ENCODE results near the gene UBALD1. TPM values are rescaled to one million over a fixed set of nuclear protein-coding genes. Genes with fewer than 3 reads are reported as not detected.
A peak's percentile ranks its signal among the peaks of the same experiment; 100 is the strongest.

The UBALD1 gene
- total and polyA plus RNA-seq, 8 donors, result 12.0 to 27.8 (median 19.8) TPM

DNA sequence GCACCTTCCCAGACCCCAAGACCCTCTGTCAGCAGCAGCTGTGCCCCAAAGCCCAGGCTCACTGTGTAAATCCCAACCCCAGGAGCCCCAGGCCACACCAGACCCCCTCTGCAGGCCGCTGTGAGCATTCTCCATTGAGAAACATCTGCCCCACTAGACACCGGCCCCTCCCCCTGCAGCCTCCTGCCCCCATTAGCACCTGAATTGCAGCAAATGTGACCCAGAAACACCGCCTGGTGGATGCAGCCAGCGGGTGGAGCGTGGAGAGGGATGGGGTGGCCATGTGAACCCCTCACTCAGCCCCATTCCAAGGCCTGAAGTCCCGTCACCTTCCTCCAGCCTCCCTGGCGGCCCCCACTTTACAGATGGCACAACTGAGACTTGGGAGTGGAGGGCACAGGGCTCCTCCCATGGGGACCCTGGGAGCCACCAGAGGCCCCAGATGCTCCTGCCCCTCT is 2.2 kb downstream of the UBALD1 start:
- no peaks in the 10 kb centered on the region for H3K9me3 ChIP-seq
- H3K27ac ChIP-seq, result no peak overlapping the region
- H3K36me3 ChIP-seq, result peaks cover 0 to 29% of the 10 kb centered on the region in 2 donors
- ATAC-seq (no peak), DNase-seq (no peak)
- TF ChIP-seq, protein P1, sequence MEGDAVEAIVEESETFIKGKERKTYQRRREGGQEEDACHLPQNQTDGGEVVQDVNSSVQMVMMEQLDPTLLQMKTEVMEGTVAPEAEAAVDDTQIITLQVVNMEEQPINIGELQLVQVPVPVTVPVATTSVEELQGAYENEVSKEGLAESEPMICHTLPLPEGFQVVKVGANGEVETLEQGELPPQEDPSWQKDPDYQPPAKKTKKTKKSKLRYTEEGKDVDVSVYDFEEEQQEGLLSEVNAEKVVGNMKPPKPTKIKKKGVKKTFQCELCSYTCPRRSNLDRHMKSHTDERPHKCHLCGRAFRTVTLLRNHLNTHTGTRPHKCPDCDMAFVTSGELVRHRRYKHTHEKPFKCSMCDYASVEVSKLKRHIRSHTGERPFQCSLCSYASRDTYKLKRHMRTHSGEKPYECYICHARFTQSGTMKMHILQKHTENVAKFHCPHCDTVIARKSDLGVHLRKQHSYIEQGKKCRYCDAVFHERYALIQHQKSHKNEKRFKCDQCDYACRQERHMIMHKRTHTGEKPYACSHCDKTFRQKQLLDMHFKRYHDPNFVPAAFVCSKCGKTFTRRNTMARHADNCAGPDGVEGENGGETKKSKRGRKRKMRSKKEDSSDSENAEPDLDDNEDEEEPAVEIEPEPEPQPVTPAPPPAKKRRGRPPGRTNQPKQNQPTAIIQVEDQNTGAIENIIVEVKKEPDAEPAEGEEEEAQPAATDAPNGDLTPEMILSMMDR (IDR thresholded peaks at IDR 0.05), result no peak
- peaks cover 28 to 55% of the 10 kb centered on the region in 2 donors for H3K4me1 ChIP-seq
- intact Hi-C loops (cut with DNase I), result no loop called here
- H3K27me3 ChIP-seq, result no peaks in the 10 kb centered on the region
- peak overlapping the region in 1 of 2 donors; percentile 93 for H3K4me3 ChIP-seq

DNA sequence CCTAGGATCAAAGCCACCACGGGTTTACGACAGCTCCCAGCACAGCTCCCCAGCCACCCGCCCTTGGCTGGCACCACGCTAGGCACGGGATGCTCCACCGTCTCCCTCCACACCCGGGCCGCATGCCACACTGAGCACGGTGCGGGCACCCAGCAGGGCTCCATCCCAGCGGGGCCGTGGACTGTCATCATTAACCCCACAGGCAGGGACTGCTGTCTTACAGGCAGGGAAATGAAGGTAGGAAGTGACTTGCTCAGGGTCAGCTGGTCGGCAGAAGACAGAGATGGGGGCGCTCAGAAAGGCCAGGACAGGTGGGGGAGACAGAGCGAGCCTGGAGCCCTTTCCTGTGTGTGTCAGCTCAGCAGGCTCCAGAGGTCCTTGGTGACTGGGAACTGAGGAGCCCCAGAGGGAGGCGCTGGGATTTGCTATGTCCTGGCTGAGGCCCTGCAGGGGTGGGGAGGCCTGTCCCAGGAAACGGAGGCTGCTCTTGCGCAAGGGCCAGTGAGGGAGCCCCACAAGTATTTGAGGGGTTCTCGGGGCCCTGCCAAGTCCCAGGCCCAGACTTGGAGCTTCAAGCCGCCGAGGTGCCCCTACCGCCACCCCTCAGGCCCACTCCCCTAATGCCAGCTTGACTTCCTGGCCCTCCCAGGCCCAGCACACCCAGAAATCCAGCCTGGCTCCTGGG is 3.2 kb downstream of the UBALD1 start:
- no peaks in the 10 kb centered on the region for H3K27me3 ChIP-seq
- H3K4me1 ChIP-seq, result peaks cover 28 to 44% of the 10 kb centered on the region in 2 donors
- TF ChIP-seq, protein P1 (IDR thresholded peaks at IDR 0.05), result no peak
- no peaks in the 10 kb centered on the region for H3K9me3 ChIP-seq
- intact Hi-C loops (cut with DNase I), result no loop called here
- no peak for ATAC-seq
- no peak overlapping the region for H3K27ac ChIP-seq
- peak in 1 of 4 donors; percentile 80 for DNase-seq
- H3K36me3 ChIP-seq, result peaks cover 0 to 36% of the 10 kb centered on the region in 2 donors
- no peak overlapping the region for H3K4me3 ChIP-seq

DNA sequence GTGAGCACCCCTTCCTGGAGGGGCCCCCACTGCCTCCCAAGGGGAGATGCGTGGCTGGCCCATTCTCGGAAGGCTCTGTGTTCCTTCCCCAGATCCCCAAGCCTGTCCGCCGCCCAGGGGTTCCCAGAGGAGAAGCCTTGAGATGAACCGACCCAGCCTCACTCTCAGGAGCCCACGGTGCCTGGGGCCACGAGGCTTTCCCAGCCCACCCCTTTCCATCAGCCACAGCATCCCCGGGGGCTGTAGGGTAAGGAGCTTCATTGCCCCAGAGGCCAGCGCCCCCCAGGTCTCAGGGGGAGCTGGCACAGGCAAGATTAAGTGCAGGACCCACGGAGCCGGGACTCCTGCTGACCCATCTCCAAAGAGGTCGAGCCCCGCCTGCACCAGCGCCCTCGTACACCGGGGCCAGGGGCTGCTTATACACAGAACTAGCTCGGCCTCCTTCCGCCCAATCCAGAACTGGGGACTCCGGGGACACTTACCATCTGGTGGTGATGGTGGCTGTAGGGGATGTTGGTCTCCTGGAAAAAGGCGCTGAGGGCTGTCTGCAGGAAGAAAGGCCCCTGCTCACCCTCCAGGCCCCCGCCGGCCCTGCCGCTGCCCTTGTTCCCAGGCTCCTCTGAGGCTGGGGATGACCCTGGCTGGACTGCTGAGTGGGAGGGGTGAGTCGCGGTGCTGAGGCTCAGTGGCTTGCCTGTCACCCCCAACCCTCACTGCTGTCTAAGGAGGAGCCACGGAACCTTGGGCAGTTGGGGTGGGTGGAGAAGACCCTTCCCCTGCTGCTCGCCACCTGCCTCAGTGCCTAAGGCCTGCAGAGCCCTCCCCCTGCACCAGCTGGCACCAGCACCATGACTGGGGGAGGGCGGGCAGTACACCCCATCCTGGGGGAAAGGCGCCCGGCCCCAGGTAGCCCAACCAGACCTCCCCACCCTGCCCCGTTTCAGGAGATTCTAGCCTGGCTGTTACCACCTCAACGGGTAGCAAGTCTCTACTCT is 4.4 kb downstream of the UBALD1 start:
- DNase-seq (no peak), ATAC-seq (no peak)
- TF ChIP-seq, protein P1 (IDR thresholded peaks at IDR 0.05), result no peak
- no peaks in the 10 kb centered on the region for H3K27me3 ChIP-seq
- peaks cover 24 to 37% of the 10 kb centered on the region in 2 donors for H3K4me1 ChIP-seq
- H3K4me3 ChIP-seq, result no peak overlapping the region
- H3K27ac ChIP-seq, result no peak overlapping the region
- intact Hi-C loops (cut with DNase I), result no loop called here
- peaks cover 0 to 36% of the 10 kb centered on the region in 2 donors for H3K36me3 ChIP-seq
- H3K9me3 ChIP-seq, result no peaks in the 10 kb centered on the region

DNA sequence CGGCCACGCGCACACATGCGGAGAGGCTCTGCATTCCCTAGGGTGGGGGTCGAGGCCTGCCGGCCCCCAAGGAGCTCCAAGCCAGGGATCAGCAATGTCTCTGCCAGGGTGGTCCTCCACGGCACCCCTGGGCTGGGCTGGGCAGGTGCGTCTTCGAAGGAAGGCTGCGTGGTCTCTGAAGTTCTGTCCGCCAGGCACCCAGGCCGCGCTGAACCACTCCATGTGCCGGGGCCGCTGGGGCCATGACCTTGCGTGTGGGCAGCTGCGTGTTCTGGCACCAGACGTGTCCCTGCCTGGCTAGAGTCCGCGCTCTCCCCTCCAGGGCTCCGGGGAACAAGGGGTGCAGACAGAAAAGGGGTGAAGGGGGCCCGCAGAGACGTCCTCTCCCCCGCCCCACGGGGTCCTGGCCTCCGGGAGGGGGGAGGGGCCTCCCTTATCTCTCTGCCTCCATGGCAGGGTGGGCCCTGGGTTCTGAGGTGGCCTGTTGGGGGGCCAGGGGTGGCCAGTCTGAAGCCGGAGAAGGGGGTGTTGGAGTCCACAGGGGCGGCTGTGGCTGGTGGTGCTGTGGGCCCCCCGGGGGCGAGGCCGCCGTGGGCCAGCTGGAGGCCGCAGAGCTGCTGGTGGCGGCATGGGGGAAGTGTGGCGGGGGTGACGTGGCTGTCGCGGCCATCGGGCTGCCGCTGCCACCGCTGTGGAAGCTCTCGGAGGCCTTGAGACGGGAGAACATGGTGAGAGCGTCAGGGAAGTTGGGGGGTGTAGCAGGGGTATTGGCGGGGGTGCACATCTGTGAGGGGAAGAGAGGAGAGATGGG is 5.3 kb downstream of the UBALD1 start:
- H3K36me3 ChIP-seq, result peaks cover 0 to 36% of the 10 kb centered on the region in 2 donors
- no peak overlapping the region for H3K27ac ChIP-seq
- no peaks in the 10 kb centered on the region for H3K9me3 ChIP-seq
- H3K27me3 ChIP-seq, result no peaks in the 10 kb centered on the region
- DNase-seq, result no peak
- intact Hi-C loops (cut with DNase I), result no loop called here
- peaks cover 20 to 32% of the 10 kb centered on the region in 2 donors for H3K4me1 ChIP-seq
- TF ChIP-seq, protein P1 (IDR thresholded peaks at IDR 0.05), result no peak
- H3K4me3 ChIP-seq, result no peak overlapping the region
- ATAC-seq, result no peak
